Measurements from ENCODE around the gene GABRG2.

- TF ChIP-seq POLR2AphosphoS5 (IDR thresholded peaks at IDR 0.05) (no peak), CTCF (IDR thresholded peaks at IDR 0.05) (no peak)
These were observed 30.1 kb upstream of the GABRG2 start for GRCh38 chr5:162037431-162037830.
